Neural progenitor cell (in vitro differentiated cells): ENCODE measurements around the gene MYD88. TPM values are rescaled to one million over a fixed set of nuclear protein-coding genes. Genes with fewer than 3 reads are reported as not detected.

Experiments used
- DNase-seq: peaks from one replicate; pipeline ENCODE4 v3.0.0-alpha.2; 2016; ENCODE audit warnings: low spot score
- H2AFZ ChIP-seq: fragments of 200-600 bp; sonication (generic); replicated peaks from 2 replicates; pipeline ENCODE4 v1.6.1; 2016; ENCODE audit warnings: antibody characterized with exemption
- H3F3A ChIP-seq: fragments of 200-600 bp; sonication (generic); 2 replicates; pipeline ENCODE4 v1.6.1; 2016; ENCODE audit warnings: antibody characterized with exemption, low read depth
- H3K27ac ChIP-seq: fragments of 200-600 bp; sonication (generic); 2 replicates; pipeline ENCODE4 v1.5.1; 2016; ENCODE audit warnings: mild to moderate bottlenecking
- H3K27me3 ChIP-seq: fragments of 200-600 bp; sonication (generic); 2 replicates; pipeline ENCODE4 v1.6.1; 2016; ENCODE audit warnings: mild to moderate bottlenecking, moderate library complexity
- H3K36me3 ChIP-seq: fragments of 200-600 bp; sonication (generic); 2 replicates; pipeline ENCODE4 v1.5.1; 2016
- H3K4me1 ChIP-seq: fragments of 200-600 bp; sonication (generic); 2 replicates; pipeline ENCODE4 v1.6.1; 2016; ENCODE audit warnings: mixed run types
- H3K4me2 ChIP-seq: fragments of 200-600 bp; sonication (generic); 2 replicates; pipeline ENCODE4 v1.6.1; 2016
- H3K4me3 ChIP-seq: fragments of 200-600 bp; sonication (generic); 2 replicates; pipeline ENCODE4 v1.5.1; 2016
- H3K79me2 ChIP-seq: fragments of 200-600 bp; sonication (generic); 2 replicates; pipeline ENCODE4 v1.6.1; 2016; ENCODE audit warnings: low read depth
- H3K9ac ChIP-seq: fragments of 200-600 bp; sonication (generic); 2 replicates; pipeline ENCODE4 v1.6.1; 2016
- H3K9me3 ChIP-seq: fragments of 200-600 bp; sonication (generic); 2 replicates; pipeline ENCODE4 v1.5.1; 2016; ENCODE audit warnings: low read depth
- H4K20me1 ChIP-seq: fragments of 200-600 bp; sonication (generic); 2 replicates; pipeline ENCODE4 v1.6.1; 2016; ENCODE audit warnings: low read depth
- H3K27ac Mint-ChIP-seq: 3 replicates; pipeline ENCODE4 v1.8.0; 2021; ENCODE audit warnings: mixed read lengths
- H3K27me3 Mint-ChIP-seq: 2 replicates; pipeline ENCODE4 v1.8.0; 2022; ENCODE audit warnings: low read depth, mild to moderate bottlenecking, inconsistent platforms, moderate library complexity, mixed read lengths; ENCODE audit not compliant: insufficient read depth
- H3K36me3 Mint-ChIP-seq: 3 replicates; pipeline ENCODE4 v1.8.0; 2021; ENCODE audit warnings: mixed read lengths
- H3K4me1 Mint-ChIP-seq: 3 replicates; pipeline ENCODE4 v1.8.0; 2021; ENCODE audit warnings: mixed read lengths
- H3K4me3 Mint-ChIP-seq: 3 replicates; pipeline ENCODE4 v1.8.0; 2021; ENCODE audit warnings: mild to moderate bottlenecking, moderate library complexity, mixed read lengths
- H3K9me3 Mint-ChIP-seq: 3 replicates; pipeline ENCODE4 v1.8.0; 2020; ENCODE audit warnings: mixed read lengths
- CTCF ChIP-seq: fragments of 200-600 bp; sonication (generic); IDR thresholded peaks from 2 replicates; pipeline ENCODE4 v1.5.1; 2017; ENCODE audit warnings: antibody characterized with exemption, mild to moderate bottlenecking
- EZH2 ChIP-seq: fragments of 200-600 bp; sonication (generic); IDR thresholded peaks from 2 replicates; pipeline ENCODE4 v1.6.1; 2017; ENCODE audit warnings: antibody characterized with exemption, mild to moderate bottlenecking, moderate library complexity
- EZH2phosphoT487 ChIP-seq: fragments of 200-600 bp; sonication (generic); IDR thresholded peaks from 2 replicates; pipeline ENCODE4 v1.6.1; 2017; ENCODE audit warnings: antibody characterized with exemption
- total RNA-seq: library from RNA; depleted of rRNA; stranded (reverse); fragments of >200 nt; gene quantifications from 2 replicates; pipeline ENCODE4 v1.2.3, GENCODE V29; 2015; ENCODE audit warnings: low replicate concordance

Gene MYD88
- total RNA-seq, 1 donor from 2014 or later, result 3.1 TPM

DNA sequence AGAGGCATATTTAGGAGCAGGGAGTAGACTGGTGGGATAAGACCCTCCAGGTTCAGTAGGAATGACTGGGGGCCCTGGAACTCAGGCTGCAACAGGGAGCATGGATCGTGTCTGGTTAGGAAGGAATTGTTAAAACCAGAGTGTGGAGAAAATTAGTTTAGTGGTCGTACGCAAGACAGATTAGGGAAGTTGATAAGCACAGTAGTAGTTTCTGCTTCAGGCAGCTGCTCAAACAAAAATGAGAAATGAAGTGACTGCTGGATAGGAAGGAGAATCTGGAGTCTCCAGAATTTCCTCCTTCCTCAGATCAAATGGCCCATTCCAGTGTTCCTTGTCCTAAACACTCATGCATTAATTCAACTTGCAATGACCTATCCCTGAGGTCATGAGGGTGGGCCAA is 11.2 kb downstream of the MYD88 start:
- no peak overlapping the region for H3K4me3 Mint-ChIP-seq
- H3K27me3 Mint-ChIP-seq, result peaks cover 3% of the 10 kb centered on the region
- H3K27ac ChIP-seq, result no peak overlapping the region
- no peaks in the 10 kb centered on the region for H3K4me1 Mint-ChIP-seq
- no peaks in the 10 kb centered on the region for H3K36me3 Mint-ChIP-seq
- H3K4me1 ChIP-seq, result no peaks in the 10 kb centered on the region
- H3K9ac ChIP-seq, result no peak overlapping the region
- no peak overlapping the region for H3K27ac Mint-ChIP-seq
- TF ChIP-seq EZH2, result no peak
- no peak for TF ChIP-seq CTCF
- TF ChIP-seq EZH2phosphoT487, result no peak
- H3K27me3 ChIP-seq, result no peaks in the 10 kb centered on the region
- H3K4me2 ChIP-seq, result no peak overlapping the region
- no peak for DNase-seq
- no peak overlapping the region for H3K4me3 ChIP-seq
- H3F3A ChIP-seq, result no peaks in the 10 kb centered on the region
- peaks cover 7% of the 10 kb centered on the region for H3K9me3 Mint-ChIP-seq
- no peak overlapping the region for H2AFZ ChIP-seq
- H4K20me1 ChIP-seq, result no peaks in the 10 kb centered on the region
- no peaks in the 10 kb centered on the region for H3K79me2 ChIP-seq
- H3K9me3 ChIP-seq, result peaks cover 8% of the 10 kb centered on the region
- H3K36me3 ChIP-seq, result no peaks in the 10 kb centered on the region

- Mint-ChIP-seq H3K4me3 (no peak overlapping the region), H3K9me3 (peaks cover 2% of the 10 kb centered on the region), H3K36me3 (no peaks in the 10 kb centered on the region), H3K27me3 (peaks cover 3% of the 10 kb centered on the region), H3K4me1 (no peaks in the 10 kb centered on the region), H3K27ac (no peak overlapping the region)
- Histone ChIP-seq H4K20me1 (no peaks in the 10 kb centered on the region), H3K27ac (no peak overlapping the region), H3K36me3 (no peaks in the 10 kb centered on the region), H3F3A (no peaks in the 10 kb centered on the region), H3K27me3 (no peaks in the 10 kb centered on the region), H3K4me1 (no peaks in the 10 kb centered on the region), H3K9ac (no peak overlapping the region), H3K79me2 (no peaks in the 10 kb centered on the region), H3K4me2 (no peak overlapping the region), H3K4me3 (no peak overlapping the region), H3K9me3 (peaks cover 8% of the 10 kb centered on the region), H2AFZ (peak overlapping the region; percentile 29)
- TF ChIP-seq EZH2, result no peak
- TF ChIP-seq CTCF, result peak; percentile 30
- no peak for DNase-seq
Observed at GRCh38 chr3:38150780-38151528, 12.5 kb downstream of the MYD88 start.

DNA sequence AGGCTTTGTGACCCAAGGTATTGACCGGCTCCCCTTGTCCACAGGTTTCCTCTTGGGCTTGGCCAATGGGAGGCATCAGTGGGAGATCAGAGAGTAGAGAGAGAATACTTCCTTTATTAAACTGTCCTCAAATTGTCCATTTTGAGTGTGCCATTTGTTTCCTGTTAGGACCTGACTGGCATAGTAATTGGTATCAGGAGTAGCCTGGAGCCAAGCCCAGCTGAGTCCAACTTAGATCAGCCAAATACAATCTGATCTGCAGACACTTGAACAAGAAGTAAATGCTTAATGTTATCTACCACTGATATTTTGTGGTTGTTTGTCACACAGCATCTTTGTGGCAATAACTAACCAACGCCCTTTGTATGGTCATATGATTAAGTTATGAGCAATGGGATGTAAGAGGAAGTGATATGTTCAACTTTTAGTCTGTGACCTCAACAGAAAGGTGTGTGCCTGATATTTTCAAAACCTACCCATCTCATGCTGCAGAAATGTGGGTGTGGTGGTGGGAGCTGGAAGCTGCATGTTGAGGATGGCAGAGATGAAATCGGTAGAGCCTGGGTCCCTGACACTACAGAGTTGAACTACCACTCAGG is 13.3 kb downstream of the MYD88 start:
- H3K27ac Mint-ChIP-seq, result no peak overlapping the region
- H3K36me3 Mint-ChIP-seq, result no peaks in the 10 kb centered on the region
- no peaks in the 10 kb centered on the region for H3K36me3 ChIP-seq
- no peak overlapping the region for H3K27ac ChIP-seq
- TF ChIP-seq EZH2phosphoT487 (no peak), EZH2 (no peak), CTCF (no peak)
- DNase-seq, result no peak
- no peak overlapping the region for H3K9ac ChIP-seq
- no peaks in the 10 kb centered on the region for H4K20me1 ChIP-seq
- H3K27me3 ChIP-seq, result no peaks in the 10 kb centered on the region
- H3K4me2 ChIP-seq, result no peak overlapping the region
- peaks cover 3% of the 10 kb centered on the region for H3K9me3 ChIP-seq
- H3K27me3 Mint-ChIP-seq, result peaks cover 3% of the 10 kb centered on the region
- H3F3A ChIP-seq, result no peaks in the 10 kb centered on the region
- no peaks in the 10 kb centered on the region for H3K4me1 Mint-ChIP-seq
- no peaks in the 10 kb centered on the region for H3K4me1 ChIP-seq
- H2AFZ ChIP-seq, result no peak overlapping the region
- H3K4me3 Mint-ChIP-seq, result no peak overlapping the region
- H3K4me3 ChIP-seq, result no peak overlapping the region
- H3K79me2 ChIP-seq, result no peaks in the 10 kb centered on the region
- H3K9me3 Mint-ChIP-seq, result no peaks in the 10 kb centered on the region
